IMR-90 (cell line): ENCODE data around the gene FLOT2. TPM values are rescaled to one million over a fixed set of nuclear protein-coding genes. Genes with fewer than 3 reads are reported as not detected.

ENCODE experiments used
- ATAC-seq: fragments of 200-7000 bp; cut with Tn5 transposase; 2 replicates; pipeline ENCODE4 v1.9.1; 2020; ENCODE audit warnings: low read depth, mild to moderate bottlenecking, moderate library complexity
- BruUV-seq: library from RNA; stranded (reverse); fragments of 400-500 nt; replicated peaks from 2 replicates; lab custom pipeline; 2021; lab: Mats Ljungman, UMichigan
- CTCF ChIA-PET: fragments of 300-600 bp; formaldehyde crosslinking; extraction: SDS; loops from one replicate; lab custom pipeline; 2021; ENCODE audit warnings: antibody characterized with exemption; lab: Yijun Ruan, JAX
- POLR2A ChIA-PET: fragments of 300-600 bp; sonication (Branson Sonifier 250); formaldehyde crosslinking; loops from one replicate; lab custom pipeline; 2022; ENCODE audit warnings: antibody characterized with exemption; ENCODE audit not compliant: unreplicated experiment; lab: Charles Lee
- DNase-seq: peaks from one replicate; pipeline ENCODE4 v3.0.0; 2013
- H2AFZ ChIP-seq: replicated peaks from 2 replicates; pipeline ENCODE3; 2013; ENCODE audit warnings: low read length, mild to moderate bottlenecking; ENCODE audit not compliant: poor library complexity
- H2AK5ac ChIP-seq: 2 replicates; pipeline ENCODE4 v1.6.1; 2013; ENCODE audit warnings: low read depth, low read length, inconsistent platforms
- H2AK9ac ChIP-seq: replicated peaks from 2 replicates; pipeline ENCODE3; 2013; ENCODE audit warnings: mild to moderate bottlenecking, low read depth, low read length, moderate library complexity; ENCODE audit not compliant: poor library complexity
- H2BK120ac ChIP-seq: 2 replicates; pipeline ENCODE4 v1.6.1; 2013; ENCODE audit warnings: low read depth, low read length, inconsistent platforms
- H2BK15ac ChIP-seq: 3 replicates; pipeline ENCODE4 v1.6.1; 2013; ENCODE audit warnings: low read depth, low read length, inconsistent platforms
- H2BK20ac ChIP-seq: 2 replicates; pipeline ENCODE4 v1.6.1; 2013; ENCODE audit warnings: low read depth, mild to moderate bottlenecking, inconsistent platforms, low read length, moderate library complexity
- H2BK5ac ChIP-seq: 2 replicates; pipeline ENCODE4 v1.6.1; 2013; ENCODE audit warnings: mild to moderate bottlenecking, low read depth, low read length, inconsistent platforms; ENCODE audit not compliant: poor library complexity, severe bottlenecking
- H3K14ac ChIP-seq: replicated peaks from 2 replicates; pipeline ENCODE4 v1.6.1; 2013; ENCODE audit warnings: low read depth, low read length, inconsistent platforms
- H3K18ac ChIP-seq: 2 replicates; pipeline ENCODE4 v1.6.1; 2013; ENCODE audit warnings: low read depth, low read length, control low read depth
- H3K23ac ChIP-seq: 2 replicates; pipeline ENCODE4 v1.6.1; 2013; ENCODE audit warnings: low read depth, low read length, inconsistent platforms
- H3K27ac ChIP-seq: 2 replicates; pipeline ENCODE4 v1.5.1; 2013; ENCODE audit warnings: mild to moderate bottlenecking, control low read depth, low read length; ENCODE audit not compliant: insufficient read depth
- H3K27me3 ChIP-seq: 2 replicates; pipeline ENCODE4 v1.6.1; 2013; ENCODE audit warnings: low read length; ENCODE audit not compliant: control insufficient read depth, insufficient read depth
- H3K36me3 ChIP-seq: 2 replicates; pipeline ENCODE4 v1.6.1; 2013; ENCODE audit warnings: low read length, mixed read lengths; ENCODE audit not compliant: control insufficient read depth, insufficient read depth
- H3K4ac ChIP-seq: 2 replicates; pipeline ENCODE4 v1.6.1; 2013; ENCODE audit warnings: low read depth, low read length, inconsistent platforms
- H3K4me1 ChIP-seq: 2 replicates; pipeline ENCODE4 v1.6.1; 2013; ENCODE audit warnings: low read length, mixed read lengths; ENCODE audit not compliant: control insufficient read depth, insufficient read depth
- H3K4me2 ChIP-seq: 2 replicates; pipeline ENCODE4 v1.6.1; 2013; ENCODE audit warnings: low read depth, mild to moderate bottlenecking, control low read depth, low read length, moderate library complexity
- H3K4me3 ChIP-seq: 2 replicates; pipeline ENCODE4 v1.5.1; 2013; ENCODE audit warnings: low read depth, mild to moderate bottlenecking, control low read depth, low read length, moderate library complexity; ENCODE audit not compliant: insufficient read depth
- H3K56ac ChIP-seq: 2 replicates; pipeline ENCODE4 v1.6.1; 2013; ENCODE audit warnings: low read length, inconsistent platforms; ENCODE audit not compliant: insufficient read depth; ENCODE audit errors: extremely low read depth
- H3K79me1 ChIP-seq, 2 experiments: 2 replicates each; pipeline ENCODE4 v1.6.1; 2013; ENCODE audit warnings: low read length in 2 of 2, inconsistent platforms in 1 of 2, low read depth in 1 of 2
- H3K9ac ChIP-seq: 2 replicates; pipeline ENCODE4 v1.6.1; 2013; ENCODE audit warnings: low read depth, low read length, control low read depth
- H3K9me1 ChIP-seq: 2 replicates; pipeline ENCODE4 v1.6.1; 2013; ENCODE audit warnings: low read length, inconsistent platforms; ENCODE audit not compliant: insufficient read depth
- H3K9me3 ChIP-seq: 2 replicates; pipeline ENCODE4 v1.6.1; 2013; ENCODE audit warnings: low read length; ENCODE audit not compliant: control insufficient read depth, insufficient read depth
- H4K20me1 ChIP-seq: 2 replicates; pipeline ENCODE4 v1.6.1; 2013; ENCODE audit warnings: low read length, inconsistent platforms; ENCODE audit not compliant: insufficient read depth
- H4K5ac ChIP-seq: 2 replicates; pipeline ENCODE4 v1.6.1; 2013; ENCODE audit warnings: mild to moderate bottlenecking, low read depth, low read length, control low read depth
- H4K8ac ChIP-seq, 2 experiments: 2 replicates each; pipeline ENCODE4 v1.6.1; 2013; ENCODE audit warnings: low read depth in 2 of 2, low read length in 2 of 2, control low read depth in 1 of 2, inconsistent platforms in 1 of 2
- H4K91ac ChIP-seq: 2 replicates; pipeline ENCODE4 v1.6.1; 2013; ENCODE audit warnings: low read depth, low read length, inconsistent platforms; ENCODE audit not compliant: insufficient read depth
- BHLHE40 ChIP-seq: fragments of 150-350 bp; IDR thresholded peaks from 2 replicates; pipeline ENCODE4 v1.6.1; 2016; ENCODE audit warnings: mild to moderate bottlenecking, low read depth, low read length
- RCOR1 ChIP-seq: IDR thresholded peaks from 2 replicates; pipeline ENCODE4 v1.6.1; 2012; ENCODE audit warnings: mild to moderate bottlenecking, low read length, improper control_type of control experiment; ENCODE audit not compliant: insufficient replicate concordance
- WGBS, 2 experiments: methylation state at CpG; one replicate each; pipeline versions ENCODE4 v1.1.5 to v1.1.7; 2013; ENCODE audit warnings: missing lambda C conversion rate in 2 of 2; ENCODE audit not compliant: insufficient read length in 1 of 2; ENCODE audit errors: extremely low coverage in 2 of 2; 5-methylcytosine and 5-hydroxymethylcytosine counted together
- dilution Hi-C: fragments of 300-500 bp; cut with HindIII; formaldehyde crosslinking; loops from one replicate; pipeline ENCODE4 v1.14.3; 2018; ENCODE audit warnings: low sequenced_read_pairs; ENCODE audit not compliant: unreplicated experiment
- in situ Hi-C: fragments of 300-500 bp; cut with MboI; formaldehyde crosslinking; loops from 3 replicates; pipeline ENCODE4 v1.14.3; 2019; ENCODE audit warnings: low sequenced_read_pairs, inconsistent platforms, mixed read lengths
- intact Hi-C: fragments of 100-400 bp; cut with micrococcal nuclease; formaldehyde crosslinking; loops from 2 replicates; pipeline ENCODE4 v1.10.0; 2022
- polyA plus RNA-seq, 3 experiments: library from polyadenylated mRNA; depleted of rRNA; stranded (reverse); fragments of >200 nt; gene quantifications; 2 replicates each; pipeline ENCODE4 v1.2.3, GENCODE V29; 2012; ENCODE audit warnings: low replicate concordance in 1 of 3
- total RNA-seq: library from RNA; depleted of rRNA; stranded (reverse); fragments of >200 nt; gene quantifications from 2 replicates; pipeline ENCODE4 v1.2.3, GENCODE V29; 2012

FLOT2 gene
- total and polyA plus RNA-seq, 2 of the 4 experiments (the other 2 are of a cell fraction), result 19.7 to 67.9 TPM

DNA sequence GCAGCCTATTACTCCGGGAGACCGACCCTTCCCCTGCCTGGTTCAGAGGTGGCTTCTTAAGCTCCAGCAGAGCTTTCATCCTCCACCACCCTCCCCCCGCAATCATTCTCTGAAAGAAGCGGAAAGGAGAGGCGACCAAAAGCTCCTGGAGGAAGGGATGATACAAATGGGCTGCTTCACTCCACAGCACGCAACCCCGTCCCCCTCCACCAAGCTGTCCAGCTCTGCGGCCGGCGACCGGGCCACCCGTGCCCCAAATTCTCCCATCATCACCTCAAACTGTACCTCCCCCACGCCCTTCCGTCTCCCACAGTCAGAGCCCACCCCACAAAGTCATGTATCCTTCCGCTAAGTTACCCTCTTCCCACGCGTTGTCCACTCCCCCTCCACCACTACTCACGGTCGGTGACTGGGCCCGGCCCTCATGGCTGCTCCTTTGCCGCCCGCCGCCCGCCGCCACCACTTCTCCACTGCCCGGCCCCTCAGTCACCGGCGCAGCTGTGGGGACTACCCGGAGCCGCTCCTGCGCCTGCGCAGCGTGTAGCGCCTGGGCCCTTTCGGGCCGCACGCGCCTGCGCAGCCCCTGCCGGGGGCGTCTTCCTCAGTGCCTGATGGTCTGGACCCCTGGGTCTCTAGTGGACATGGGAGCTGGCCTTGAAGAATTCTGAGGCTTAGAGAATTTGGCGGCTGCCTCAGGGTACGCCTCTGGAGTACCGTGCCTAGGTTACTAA lies 55.1 kb downstream of the FLOT2 start, which contains the start of gene FAM222B:
FAM222B (minus strand) TSS at position 509 of the 731 bp plus-strand sequence. CDS start 76,123 bp downstream, outside the sequence.
- H2BK120ac ChIP-seq, result peak within 1 kb of the TSS; percentile 78
- peak within 1 kb of the TSS; percentile 75; the same call in 1 of the 3 replicates for H2BK15ac ChIP-seq
- H3K27ac ChIP-seq, result peak within 1 kb of the TSS; percentile 80
- ChIA-PET CTCF (interaction anchor here (0.6 to 2.0 kb wide), 4 partner anchors 10 to 79 kb away, joined by 3 to 7 read pairs (median 4); no protein-coding TSS in a partner anchor), POLR2A (interaction anchor here (0.6 to 0.7 kb wide), 5 partner anchors 10 to 123 kb away, joined by 3 read pairs; no protein-coding TSS in a partner anchor)
- TF ChIP-seq RCOR1, result no peak
- TF ChIP-seq BHLHE40, result 0 out of 2 replicates have a peak, but pooled peaks have one; percentile 53
- peaks cover 8% of the 10 kb centered on the region for H3K9me1 ChIP-seq
- DNase-seq, result peak; percentile 76
- peak within 1 kb of the TSS; percentile 78; the same call in 1 of the 2 replicates for H2BK20ac ChIP-seq
- no TSS peak for BruUV-seq
- intact Hi-C loops (no loop called here), in situ Hi-C loops (no loop called here), dilution Hi-C loops (no loop called here)
- peaks cover 6 to 40% of the 10 kb centered on the region in 2 experiments for H3K79me1 ChIP-seq
- H3K4ac ChIP-seq, result peak within 1 kb of the TSS; percentile 94
- peak within 1 kb of the TSS; percentile 91 for H2AK9ac ChIP-seq
- H3K23ac ChIP-seq, result peak within 1 kb of the TSS; percentile 90
- H3K4me2 ChIP-seq, result peak within 1 kb of the TSS; percentile 86
- H4K8ac ChIP-seq, result peak within 1 kb of the TSS; percentile 97 to 100
- H3K27me3 ChIP-seq, result no peaks in the 10 kb centered on the region
- peak within 1 kb of the TSS; percentile 97 for H2AFZ ChIP-seq
- H3K56ac ChIP-seq, result peak within 1 kb of the TSS; percentile 81
- no peaks in the 10 kb centered on the region for H3K9me3 ChIP-seq
- peaks cover 9% of the 10 kb centered on the region for H4K20me1 ChIP-seq
- peak within 1 kb of the TSS; percentile 88 for H3K4me3 ChIP-seq
- no peaks in the 10 kb centered on the region for H3K36me3 ChIP-seq
- H3K14ac ChIP-seq, result peak within 1 kb of the TSS; percentile 96
- peak within 1 kb of the TSS; percentile 97 for H4K5ac ChIP-seq
- no peaks in the 10 kb centered on the region for H3K4me1 ChIP-seq
- peak within 1 kb of the TSS; percentile 75 for H2AK5ac ChIP-seq
- ATAC-seq, result peak; percentile 99
- peak within 1 kb of the TSS; percentile 88 for H3K9ac ChIP-seq
- H3K18ac ChIP-seq, result peak within 1 kb of the TSS; percentile 64
- H4K91ac ChIP-seq, result peak within 1 kb of the TSS; percentile 86
- WGBS, 2 experiments, result 4% methylated on average over 15 of the region's 44 CpGs; no CpG with 5 or more reads in 1 of the 2 experiments
- peak within 1 kb of the TSS; percentile 75 for H2BK5ac ChIP-seq
